Activated CD8-positive, alpha-beta memory T cell treated with anti-CD3 and anti-CD28 coated beads, Interleukin-2, amount 50 U/mL, for 4 hours (primary cell): ENCODE data around the gene GPX8.

Experiments
- DNase-seq: peaks from one replicate; pipeline ENCODE4 v3.0.0-alpha.2; 2020

Gene GPX8

DNA sequence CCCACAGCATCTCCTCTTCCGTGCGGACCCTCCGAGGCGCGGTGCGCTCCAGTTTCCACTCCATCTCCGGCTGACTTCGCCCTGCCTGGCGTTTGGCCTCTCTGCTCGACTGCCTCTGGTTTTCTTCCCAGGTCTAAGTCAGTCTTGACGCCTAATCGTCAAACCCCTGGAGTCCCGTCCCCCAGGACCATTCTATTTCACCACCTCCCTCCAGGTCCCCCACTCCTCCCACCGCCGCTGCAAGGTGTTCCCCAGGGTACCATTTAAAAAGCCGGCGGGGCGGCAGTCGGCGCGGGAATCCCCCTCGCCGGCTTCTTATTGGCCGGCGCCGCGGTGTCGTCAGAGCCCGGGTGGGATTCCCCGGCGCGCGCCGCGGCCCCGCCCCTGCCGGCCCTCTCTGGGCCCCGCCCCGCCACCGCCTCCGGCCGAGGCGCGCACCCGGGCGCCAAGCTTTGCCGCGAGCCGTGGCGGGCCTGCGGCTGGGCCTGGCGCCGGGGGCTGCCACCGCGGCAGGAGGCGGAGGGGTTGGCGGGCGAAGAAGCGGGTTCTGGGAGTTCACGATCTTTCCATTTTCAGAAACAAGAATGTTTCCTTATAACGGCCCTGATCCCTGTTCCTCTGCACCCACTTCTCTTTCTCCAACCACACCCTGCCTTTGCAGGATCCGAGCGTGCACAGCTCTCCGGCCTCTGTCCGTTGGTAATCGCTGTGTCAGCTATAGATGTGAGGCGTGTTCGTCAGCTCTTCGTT lies 13.1 kb downstream of the GPX8 start, which contains the start of gene CDC20B:
CDC20B (minus strand) TSS at position 241 of the 750 bp plus-strand sequence; CDS start at position 64, 177 bp downstream.
- peak; percentile 79 for DNase-seq

DNA sequence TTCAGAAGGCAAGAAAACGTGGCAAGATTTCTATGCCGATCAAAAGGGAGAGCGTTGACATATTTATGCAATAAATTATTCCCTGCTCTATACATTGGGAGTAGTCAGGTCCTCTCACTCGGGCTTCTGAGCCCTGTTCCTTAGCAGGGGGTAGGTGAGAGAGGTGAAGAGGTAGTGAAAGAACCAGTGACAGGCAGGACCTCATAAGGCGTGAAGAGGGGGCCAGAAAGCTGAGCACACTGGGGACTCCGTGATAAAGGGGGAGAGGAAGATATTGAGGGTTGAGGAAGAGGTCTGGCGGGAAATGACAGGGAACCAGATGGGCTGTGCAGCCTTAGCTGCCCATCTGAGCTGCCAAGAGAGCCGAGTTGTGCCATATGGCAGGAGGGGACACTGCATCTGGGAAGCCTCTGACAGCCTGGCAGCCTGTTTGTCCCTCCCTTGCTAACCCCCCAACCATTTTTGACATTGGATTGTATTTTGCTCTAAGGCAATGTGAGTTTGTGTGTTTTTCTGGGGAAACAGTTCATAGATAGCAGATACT lies 13.8 kb downstream of the GPX8 start:
- DNase-seq, result no peak

DNA sequence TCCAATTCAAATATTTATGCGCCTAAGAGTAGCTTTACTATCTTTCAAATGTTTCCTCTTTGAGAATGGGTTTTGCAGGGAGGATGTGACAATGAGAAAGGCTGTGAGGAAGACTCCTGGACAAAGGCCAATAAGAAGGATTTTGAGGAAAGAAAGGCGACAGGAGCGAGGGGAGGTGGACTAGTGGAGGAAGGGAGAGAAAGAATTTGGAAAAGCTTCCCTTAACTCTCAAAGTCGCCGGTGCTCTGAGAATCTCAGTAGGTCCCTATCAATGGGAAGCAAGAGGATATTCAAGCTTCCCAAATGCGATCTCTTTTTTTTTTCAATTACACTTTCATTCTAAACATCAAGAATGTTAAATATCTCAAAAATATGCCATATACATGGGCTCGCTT lies 15.8 kb downstream of the GPX8 start:
- DNase-seq, result no peak

DNA sequence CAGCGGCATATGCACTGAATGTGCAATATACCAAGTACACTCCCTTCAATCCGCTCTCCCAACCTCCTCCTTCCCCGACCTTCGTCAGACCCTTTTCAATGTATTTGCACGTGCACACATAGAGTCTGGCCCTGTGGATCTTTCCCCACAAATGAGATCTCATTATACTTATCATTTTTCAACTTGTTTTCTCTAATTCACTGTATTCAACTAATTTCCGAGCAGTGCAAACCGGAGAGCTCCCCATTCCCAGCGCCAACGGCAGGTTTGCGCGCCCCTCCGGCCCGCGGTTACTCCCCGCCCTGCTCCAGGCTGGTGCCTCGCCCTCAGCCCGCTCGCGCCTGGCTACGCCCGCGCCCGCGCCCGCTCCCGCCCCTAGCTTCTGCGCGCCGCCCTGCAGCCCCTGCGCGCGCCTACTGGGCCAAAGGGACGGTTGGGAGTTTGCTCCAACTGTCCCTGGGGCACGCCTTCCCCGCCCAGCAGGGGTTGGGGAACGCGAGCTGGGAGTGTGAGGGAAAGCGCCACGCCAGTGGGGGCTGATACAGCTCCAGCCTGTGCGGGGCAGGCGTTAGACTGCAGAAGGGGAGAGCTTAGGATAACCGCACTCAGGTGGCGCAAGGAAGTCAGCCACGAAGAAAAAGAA lies 16.3 kb downstream of the GPX8 start:
- peak; percentile 19 for DNase-seq

DNA sequence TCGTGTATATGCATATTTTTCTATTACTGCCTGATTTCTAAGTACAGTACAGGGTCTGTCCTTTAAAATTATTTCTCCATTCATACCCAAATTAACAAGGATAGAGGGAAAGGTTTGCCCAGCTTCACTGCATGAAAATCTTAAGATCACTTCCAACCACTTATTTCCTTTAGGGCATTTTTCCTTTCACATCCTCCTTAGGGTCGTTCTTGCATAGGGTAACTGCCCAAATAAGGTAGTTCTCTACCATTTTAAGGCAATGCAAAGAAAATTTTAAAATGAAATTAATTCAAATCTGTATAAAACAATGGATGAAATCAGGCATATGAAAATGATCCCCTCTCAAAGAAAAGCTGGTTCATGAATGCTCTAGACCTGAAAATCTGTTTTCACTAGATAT lies 17.1 kb downstream of the GPX8 start:
- DNase-seq, result no peak

DNA sequence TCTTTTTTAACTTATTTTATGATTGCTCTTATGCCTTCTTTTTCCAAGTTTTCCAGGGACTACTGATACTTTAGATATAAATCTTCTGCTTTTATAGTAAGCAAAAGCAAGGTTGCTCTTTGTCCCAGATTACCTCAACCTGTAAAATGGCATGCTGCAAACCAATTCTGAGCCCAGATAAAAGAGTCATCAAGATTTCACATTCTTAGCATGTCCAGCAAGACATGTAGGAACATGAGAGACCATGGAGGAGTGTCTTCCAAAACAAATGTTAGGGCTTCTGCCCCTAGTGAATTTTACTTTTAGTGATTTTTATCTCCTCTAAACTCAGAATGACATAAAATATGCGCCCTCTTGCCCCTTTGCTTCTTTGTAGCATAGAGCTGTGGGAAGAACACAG lies 20.0 kb downstream of the GPX8 start:
- DNase-seq, result no peak

DNA sequence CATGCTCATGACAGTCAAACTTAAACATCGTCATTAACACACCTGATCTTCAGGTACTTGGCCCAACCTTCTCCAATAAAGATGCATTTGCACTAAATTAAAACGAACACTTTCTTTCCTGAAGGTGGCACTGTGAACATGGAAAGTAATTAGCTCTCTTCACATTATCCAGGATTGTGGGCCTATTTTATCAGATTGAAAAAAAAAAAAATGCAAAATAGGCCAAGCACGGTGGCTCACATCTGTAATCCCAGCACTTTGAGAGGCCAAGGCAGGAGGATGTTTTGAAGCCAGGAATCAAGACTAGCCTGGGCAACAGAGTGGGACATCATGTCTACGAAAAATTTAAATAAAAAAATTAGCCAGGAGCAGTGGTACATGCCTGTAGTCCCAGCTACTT lies 27.4 kb downstream of the GPX8 start:
- DNase-seq, result no peak

DNA sequence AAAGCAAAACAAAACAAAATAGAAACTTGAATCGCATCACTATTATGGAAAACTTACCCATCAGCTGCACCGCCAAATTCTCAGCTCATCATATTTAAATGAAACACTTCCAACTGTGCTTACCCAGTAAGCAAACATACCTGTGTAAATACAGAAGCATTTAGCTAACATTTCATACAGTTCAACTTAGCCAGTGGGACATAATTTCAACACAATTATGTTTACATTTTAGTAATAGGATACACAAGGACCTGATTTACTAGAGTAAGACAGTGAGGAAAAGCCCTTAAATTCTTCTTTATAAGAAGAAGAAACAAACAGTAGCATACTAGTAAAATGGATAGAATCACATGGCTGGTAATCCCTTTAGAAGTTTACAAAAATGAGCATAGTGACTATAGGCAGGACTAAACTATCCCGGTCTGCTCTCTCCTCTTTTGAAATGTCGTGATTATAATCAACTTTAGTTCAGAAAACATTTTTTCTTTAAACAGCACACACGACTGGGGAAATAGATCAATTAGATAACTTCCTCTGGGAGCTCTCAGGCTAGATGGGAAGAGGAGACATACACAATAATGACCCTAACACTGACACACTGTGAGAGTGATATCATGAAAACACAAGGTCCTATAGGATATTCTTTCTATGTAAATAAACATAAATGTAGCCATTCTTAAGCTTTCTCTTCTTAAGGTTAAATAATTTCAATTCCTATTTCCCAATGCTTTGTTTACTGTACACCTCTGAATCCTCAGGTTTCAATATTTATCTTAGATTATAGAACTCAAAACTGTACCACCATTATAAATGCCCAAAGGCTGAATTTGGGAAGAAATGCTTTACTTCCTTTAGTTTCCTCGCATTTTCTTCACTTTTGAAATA lies 28.9 kb downstream of the GPX8 start:
- no peak for DNase-seq

DNA sequence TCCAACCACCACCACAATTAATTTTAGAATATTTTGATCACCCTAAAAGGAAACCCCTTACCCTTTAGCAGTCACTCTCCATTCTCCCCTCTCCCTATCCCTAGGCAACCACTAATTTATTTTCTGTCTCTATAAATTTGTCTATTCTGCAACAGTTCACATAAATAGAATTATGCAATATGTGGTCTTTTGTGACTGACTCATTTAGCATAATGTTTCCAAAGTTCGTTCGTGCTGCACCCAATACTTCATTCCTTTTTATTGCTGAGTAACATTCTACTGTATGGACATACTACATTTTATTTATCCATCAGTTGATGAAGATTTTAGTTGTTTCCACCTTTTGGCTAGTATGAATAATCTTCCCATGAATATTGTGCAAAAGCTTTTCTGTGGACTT lies 31.2 kb downstream of the GPX8 start:
- DNase-seq, result no peak

DNA sequence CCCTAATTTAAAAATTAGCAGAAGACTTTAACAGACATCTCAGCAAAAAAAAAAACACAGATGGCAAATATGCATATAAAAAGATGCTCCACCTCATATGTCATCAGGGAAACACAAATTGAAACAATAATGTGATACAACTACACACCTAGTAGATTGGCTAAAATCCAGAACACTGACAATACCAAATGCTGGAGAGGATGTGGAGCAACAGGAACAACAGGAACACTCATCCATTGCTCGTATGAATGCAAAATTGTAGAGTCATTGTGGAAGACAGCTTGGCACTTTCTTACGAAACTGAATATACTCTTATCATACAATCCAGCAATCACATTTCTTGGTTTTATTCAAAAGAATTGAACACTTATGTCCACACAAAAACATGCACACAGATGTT lies 45.0 kb downstream of the GPX8 start:
- DNase-seq, result no peak

DNA sequence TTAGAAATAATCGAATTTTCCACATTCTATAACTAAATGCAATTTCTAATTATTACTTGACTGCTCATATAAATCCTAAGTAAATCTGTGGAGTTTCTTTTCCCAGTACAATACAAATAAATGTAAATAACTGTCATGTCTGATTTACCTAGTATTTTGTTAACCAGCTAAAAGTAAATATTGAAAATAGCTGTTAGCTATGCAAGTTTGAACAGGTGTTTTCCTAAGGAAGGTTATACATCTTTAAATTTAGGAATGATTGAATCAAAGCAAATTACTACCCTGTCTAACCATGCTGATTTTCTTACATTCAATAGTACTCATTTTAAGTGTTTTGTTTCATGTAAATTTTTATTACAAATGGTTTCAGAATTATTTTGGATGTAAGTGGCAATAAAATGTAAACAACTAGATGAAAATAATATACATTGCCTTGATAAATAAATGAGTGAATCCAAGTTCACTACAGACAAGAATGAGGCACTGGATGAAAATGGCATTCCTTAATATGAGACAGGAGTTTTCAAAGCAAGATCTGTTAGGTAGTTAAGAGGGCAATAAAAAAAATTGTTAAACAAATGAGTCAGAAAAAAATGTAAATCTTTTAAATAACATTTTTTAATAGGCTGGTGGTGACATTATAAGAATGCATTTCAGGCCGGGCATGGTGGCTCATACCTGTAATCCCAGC lies 51.4 kb downstream of the GPX8 start:
- DNase-seq, result no peak
